Left hindlimb (tissue), 1 donor: ENCODE data around the gene OR4D5.

Source experiments
- DNase-seq: peaks from one replicate; pipeline ENCODE4 v3.0.0-alpha.2; 2018

The OR4D5 gene

DNA sequence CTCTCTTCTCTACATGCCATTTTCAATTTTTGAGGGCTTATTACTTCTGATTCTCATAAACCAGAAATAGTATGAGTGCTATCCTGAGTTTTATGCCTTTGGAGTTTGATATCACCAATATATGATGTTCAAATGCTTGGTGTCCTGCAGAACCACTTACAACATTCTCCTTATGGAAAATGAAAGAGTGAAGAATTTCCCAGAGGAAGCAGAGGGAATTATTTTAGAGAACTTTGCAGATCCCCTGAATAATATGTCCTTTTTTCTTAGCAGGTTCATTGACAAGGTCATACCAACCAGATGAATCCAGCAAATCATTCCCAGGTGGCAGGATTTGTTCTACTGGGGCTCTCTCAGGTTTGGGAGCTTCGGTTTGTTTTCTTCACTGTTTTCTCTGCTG is at the start of gene OR4D5:
Gene OR4D5 (plus strand): TSS at position 301 of the 400 bp plus-strand sequence. CDS start 0 bp downstream, at position 301.
- no peak for DNase-seq

- no peak for DNase-seq
Measured at GRCh38 chr11:123892031-123892430, 47.4 kb upstream of the OR4D5 start.

DNA sequence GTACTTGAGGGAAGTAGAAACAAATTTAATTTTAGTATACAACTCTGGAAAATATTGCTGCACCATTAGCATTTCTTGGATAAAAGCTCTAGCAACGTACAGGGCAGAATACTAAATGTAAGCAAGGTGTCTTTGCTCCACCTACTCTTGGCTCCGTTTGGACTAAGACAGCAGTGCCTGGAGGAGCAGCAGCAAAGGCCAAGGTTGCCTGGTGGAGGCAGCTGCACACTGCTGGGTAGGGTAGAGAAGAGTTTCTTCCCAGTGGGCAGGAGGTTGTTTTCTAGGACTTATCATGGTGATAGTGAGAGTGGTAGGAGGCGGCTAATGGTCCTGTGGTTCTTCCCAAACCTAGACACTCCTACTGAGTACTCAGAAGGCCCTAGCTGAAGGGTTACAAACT is 39.6 kb upstream of the OR4D5 start:
- no peak for DNase-seq

GRCh38 chr11:123901867-123902266 is 37.5 kb upstream of the OR4D5 start, which contains the start of gene OR8D4:
Gene OR8D4 (plus strand): TSS chr11:123902167. CDS start chr11:123906432, 4,265 bp downstream.
- no peak for DNase-seq

GRCh38 chr11:123903932-123904331 is 35.5 kb upstream of the OR4D5 start:
- no peak for DNase-seq

DNA sequence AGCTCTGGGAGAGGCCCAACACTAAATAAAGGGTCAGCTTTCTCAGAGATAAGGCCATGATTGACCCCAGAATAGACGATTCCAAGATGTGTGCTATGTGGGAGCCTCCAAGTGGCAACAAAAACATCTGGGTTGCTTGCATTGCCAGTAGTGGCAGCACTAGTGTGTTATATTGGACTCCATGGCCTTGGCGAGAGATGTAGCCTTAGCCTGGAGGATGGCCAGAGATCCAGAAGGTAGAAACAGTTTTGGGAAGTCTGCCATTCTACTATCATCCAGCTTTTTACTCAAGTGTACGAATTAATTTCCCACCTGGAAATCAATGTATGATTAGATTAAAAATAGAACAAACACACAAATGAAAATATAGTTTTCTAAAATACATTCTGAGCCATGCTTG is 34.5 kb upstream of the OR4D5 start:
- DNase-seq: no peak

- DNase-seq: no peak
Measured at GRCh38 chr11:123905826-123906225, 33.6 kb upstream of the OR4D5 start.

DNA sequence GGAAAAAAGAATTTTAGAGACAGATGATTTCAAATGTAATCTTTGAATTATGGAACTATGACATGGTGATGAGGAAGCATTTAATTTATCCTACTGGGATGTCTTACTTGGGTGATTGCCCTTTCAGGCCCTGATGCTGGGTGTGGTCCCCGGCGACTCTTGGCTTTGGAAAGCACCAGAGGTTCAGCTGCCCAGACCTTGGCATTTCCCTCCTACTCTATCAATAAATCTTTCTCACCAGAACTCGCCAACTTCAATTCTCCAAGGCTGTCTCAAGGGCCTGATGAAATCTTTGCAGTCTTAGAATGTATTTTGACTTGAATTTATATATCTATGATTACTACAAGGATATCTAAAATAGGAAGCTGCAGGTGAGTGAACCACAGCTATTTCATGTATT is 18.5 kb upstream of the OR4D5 start:
- DNase-seq: no peak

- DNase-seq: no peak
Measured at GRCh38 chr11:123924027-123924426, 15.4 kb upstream of the OR4D5 start.

DNA sequence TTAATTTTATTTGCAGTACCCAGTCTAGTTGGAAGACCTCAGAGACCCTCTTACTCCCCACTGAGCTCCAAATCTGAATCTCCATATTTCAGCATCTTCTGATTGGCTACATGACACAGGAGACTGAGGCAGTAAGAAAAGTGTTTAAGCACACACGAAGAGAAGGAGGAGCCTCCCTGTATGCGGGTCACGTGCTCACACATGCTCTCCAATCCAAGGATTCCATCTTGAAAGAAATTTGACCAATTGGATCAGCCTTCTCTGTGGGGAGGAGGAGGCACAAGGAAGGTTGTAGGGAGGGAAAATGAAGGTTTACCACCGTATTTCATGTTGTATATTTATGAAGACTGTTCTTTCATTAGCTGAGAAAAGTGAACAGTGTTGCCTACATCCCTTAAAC is 3.0 kb downstream of the OR4D5 start:
- no peak for DNase-seq

DNA sequence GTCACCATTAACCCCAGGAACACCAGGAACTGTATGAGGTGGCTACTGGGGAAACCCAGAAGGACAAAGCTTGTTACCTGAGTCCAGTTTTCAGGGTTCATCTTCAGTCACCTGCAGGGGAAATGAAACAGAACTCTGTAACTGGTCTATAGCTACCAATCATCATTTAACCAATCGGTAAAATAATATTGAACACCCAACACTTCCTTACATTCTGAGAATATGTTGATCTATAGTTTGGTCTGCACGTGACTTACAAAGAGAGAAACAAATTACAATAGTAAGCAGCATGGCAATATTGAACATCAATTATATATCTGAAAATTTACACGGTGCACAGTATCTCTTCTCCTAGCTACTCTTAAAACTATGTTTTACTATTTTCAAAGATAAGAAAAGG is 4.3 kb downstream of the OR4D5 start, which contains the start of gene OR6T1:
Gene OR6T1 (minus strand): TSS at position 101 of the 400 bp plus-strand sequence. CDS start 0 bp downstream, at position 101.
- DNase-seq: no peak

- no peak for DNase-seq
Measured at GRCh38 chr11:123945132-123945531, 5.7 kb downstream of the OR4D5 start.

DNA sequence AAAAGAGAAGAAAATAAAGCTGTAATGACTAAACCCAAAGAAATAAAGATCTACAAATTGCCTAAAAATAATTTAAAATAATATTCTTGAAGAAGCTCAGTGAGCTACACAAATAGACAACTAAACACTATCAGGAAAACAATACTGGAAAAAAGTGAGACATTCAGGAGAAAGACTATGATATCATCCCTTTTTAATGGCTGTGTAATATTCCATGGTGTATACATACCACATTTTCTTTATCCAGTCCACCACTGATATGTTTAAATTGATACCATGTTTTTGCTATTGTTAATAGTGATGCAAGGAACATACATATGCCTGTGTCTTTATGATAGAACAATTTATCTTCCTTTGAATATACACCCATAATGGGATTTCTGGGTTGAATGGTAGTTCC is 17.3 kb downstream of the OR4D5 start:
- DNase-seq: no peak

- no peak for DNase-seq
Measured at GRCh38 chr11:123973816-123974215, 34.4 kb downstream of the OR4D5 start.

DNA sequence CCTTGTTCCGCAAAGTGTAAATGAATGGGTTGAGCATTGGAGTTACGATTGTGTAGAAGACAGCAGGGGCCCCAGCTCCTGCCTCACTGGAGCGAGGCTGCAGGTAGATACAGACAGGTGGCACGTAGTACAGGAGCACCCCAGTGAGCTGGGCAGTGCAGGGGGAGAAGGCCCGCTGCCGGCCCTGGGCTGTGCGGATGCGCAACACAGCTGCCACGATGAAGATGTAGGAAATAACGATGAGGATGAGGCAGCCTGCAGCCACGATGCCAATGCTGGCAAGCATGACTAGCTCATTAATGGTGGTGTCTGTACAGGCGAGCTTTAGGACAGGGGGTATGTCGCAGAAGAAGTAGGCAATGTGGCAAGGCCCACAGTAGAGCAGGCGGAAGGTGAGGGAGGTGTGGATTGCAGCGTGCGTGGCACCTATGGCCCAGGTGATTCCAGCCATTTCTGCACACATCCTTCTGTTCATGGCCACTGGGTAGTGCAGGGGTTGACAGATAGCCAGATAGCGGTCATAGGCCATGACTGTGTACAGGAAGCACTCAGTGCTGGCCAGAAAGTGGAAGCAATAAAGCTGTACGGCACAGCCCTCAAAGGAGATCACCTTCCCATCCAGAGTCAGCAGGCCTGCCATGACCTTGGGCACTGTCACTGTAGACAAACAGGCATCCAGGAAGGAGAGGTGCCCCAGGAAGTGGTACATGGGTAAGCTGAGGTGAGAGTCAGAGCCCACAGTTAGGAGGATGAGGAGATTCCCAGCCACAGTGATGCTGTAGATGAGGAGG is 37.5 kb downstream of the OR4D5 start:
- no peak for DNase-seq

DNA sequence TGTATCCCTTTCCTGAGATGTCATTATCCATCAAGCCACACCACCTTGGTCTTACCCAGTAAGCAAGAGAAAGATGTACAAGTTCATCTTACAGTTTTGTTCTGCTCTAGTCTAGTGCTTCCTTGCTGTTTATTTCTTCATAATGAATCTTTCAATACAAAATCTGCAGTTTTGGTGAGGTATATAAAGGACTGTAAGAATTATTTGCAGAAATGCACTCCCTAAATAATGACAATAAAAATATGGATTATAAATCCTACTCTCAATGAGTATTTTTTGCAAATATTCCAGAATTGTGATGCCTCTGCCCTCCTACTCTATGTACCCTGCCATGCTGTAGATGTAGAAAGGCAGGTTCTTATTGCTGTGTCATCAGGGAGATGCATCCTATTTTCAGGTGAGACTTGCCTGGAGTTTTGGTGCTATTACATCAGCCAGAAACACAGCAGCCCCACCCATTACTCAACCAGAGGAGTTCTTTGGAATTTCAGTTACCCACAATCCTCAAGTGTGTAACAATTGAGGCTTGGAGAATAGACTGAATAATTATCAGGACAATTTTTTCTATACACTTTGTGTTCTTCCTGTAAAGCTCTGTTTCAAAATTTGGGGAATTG is 38.4 kb downstream of the OR4D5 start, which contains the start of gene OR10S1:
Gene OR10S1 (minus strand): TSS at position 51 of the 617 bp plus-strand sequence. CDS start 117 bp downstream, outside the sequence.
- no peak for DNase-seq

GRCh38 chr11:123979311-123979710 is 39.9 kb downstream of the OR4D5 start:
- no peak for DNase-seq
